Upper lobe of left lung (tissue), 6 donors: ENCODE results near the gene TPM1. TPM values are rescaled to one million over a fixed set of nuclear protein-coding genes. Genes with fewer than 3 reads are reported as not detected.
A peak's percentile ranks its signal among the peaks of the same experiment; 100 is the strongest.
"Not testable (repeated sequence)": the region's sequence is repeated elsewhere in the genome, so short reads cannot be mapped to it uniquely, and the experiment has no call there.

Source experiments
- ATAC-seq, 2 donors: fragments of 200-7000 bp; cut with Tn5 transposase; one replicate each; pipeline ENCODE4 v1.9.1; 2022; ENCODE audit warnings: mild to moderate bottlenecking in 2 of 2, moderate library complexity in 2 of 2; ENCODE audit not compliant: low FRiP score in 2 of 2
- DNase-seq, 2 donors: peaks; one replicate each; pipeline ENCODE4 v3.0.0-alpha.2; 2019 to 2020
- H3K27ac ChIP-seq, 4 donors: fragments of 200-600 bp; sonication (generic); one replicate each; pipeline ENCODE4 v1.5.1; 2016 to 2019
- H3K27me3 ChIP-seq, 4 donors: fragments of 200-600 bp; sonication (generic); one replicate each; pipeline ENCODE4 v1.5.1; 2017 to 2019
- H3K36me3 ChIP-seq, 4 donors: fragments of 200-600 bp; sonication (generic); one replicate each; pipeline ENCODE4 v1.5.1; 2016 to 2019
- H3K4me1 ChIP-seq, 4 donors: fragments of 200-600 bp; sonication (generic); one replicate each; pipeline ENCODE4 v1.5.1; 2018 to 2019
- H3K4me3 ChIP-seq, 4 donors: fragments of 200-600 bp; sonication (generic); one replicate each; pipeline ENCODE4 v1.5.1; 2017 to 2019; ENCODE audit warnings: mild to moderate bottlenecking in 2 of 4, moderate library complexity in 1 of 4
- H3K9me3 ChIP-seq, 4 donors: fragments of 200-600 bp; sonication (generic); one replicate each; pipeline ENCODE4 v1.5.1; 2018 to 2019
- EP300 ChIP-seq, 4 donors: sonication (generic); formaldehyde crosslinking; IDR thresholded peaks; one replicate each; pipeline ENCODE4 v1.5.1; 2017; ENCODE audit warnings: antibody characterized with exemption in 4 of 4, control low read depth in 2 of 4
- POLR2A ChIP-seq, 4 donors: fragments of 450-650 bp; IDR thresholded peaks; one replicate each; pipeline ENCODE4 v1.5.1; 2016 to 2017; ENCODE audit warnings: antibody characterized with exemption in 4 of 4, mild to moderate bottlenecking in 2 of 4
- POLR2AphosphoS5 ChIP-seq, 2 donors: sonication (generic); formaldehyde crosslinking; IDR thresholded peaks; one replicate each; pipeline ENCODE4 v1.5.1; 2017; ENCODE audit warnings: antibody characterized with exemption in 2 of 2
- WGBS, 2 donors: methylation state at CpG; one replicate each; pipeline ENCODE4 v1.1.5; 2017 to 2018; 5-methylcytosine and 5-hydroxymethylcytosine counted together
- total RNA-seq, 6 donors: library from RNA; depleted of rRNA in 4 of 6; stranded (reverse); fragments of >200 nt in 4 of 6; gene quantifications; one replicate each; pipeline versions ENCODE4 v1.1.0 to v1.2.1, GENCODE V29; 2016 to 2021
- TF ChIP-seq, protein P1 (sequence below), 6 experiments: fragments of 450-650 bp in 4 of 6; fragments of 200-600 bp in 2 of 6; sonication (generic) in 2 of 6; IDR thresholded peaks; one replicate each; pipeline ENCODE4 v1.5.1; 2016 to 2019; ENCODE audit warnings: antibody characterized with exemption in 6 of 6
- donor health status: DM: no; HTN: no; CAD: no; lungs with moderate emphysema.
- donor health status: DM: no; HTN: yes; CAD: no; lungs with severe emphysema.

Gene TPM1
- total RNA-seq, 6 donors from 2014 or later, result 144 to 343 (median 254) TPM

DNA sequence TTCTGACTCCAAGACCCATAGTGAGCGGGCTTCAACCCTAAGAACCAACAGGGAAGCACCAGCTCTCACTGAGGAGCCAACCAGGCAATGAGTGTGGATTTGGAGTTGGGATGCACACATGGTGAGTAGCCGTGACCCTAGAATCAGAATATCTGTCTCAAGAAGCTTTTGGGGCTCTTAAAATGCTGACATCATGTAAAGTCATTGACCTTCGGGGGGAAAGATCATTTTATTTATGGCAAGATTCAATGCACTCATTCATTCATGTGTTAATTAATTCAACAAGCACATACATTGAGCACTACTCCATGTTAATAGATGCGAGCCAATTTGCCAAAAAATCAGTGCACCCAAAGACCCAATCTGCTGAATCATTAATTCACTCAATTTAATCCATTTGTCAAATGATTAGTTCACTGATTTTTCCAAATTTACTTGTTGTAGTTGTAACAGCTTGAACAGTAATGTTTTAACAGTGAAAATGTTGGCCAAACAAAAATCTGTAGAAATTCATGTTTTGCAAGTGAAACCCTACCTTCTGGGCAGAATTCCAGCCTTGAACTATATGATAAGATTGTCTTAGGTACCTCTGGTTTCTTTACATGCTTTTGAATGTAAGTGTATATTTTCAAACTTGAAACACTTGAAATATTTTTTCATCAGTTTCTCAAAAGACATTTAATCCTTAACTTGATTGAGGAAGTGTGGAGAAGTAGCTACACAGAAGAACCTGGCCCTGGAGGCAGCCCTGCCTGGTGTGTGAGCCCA is 49.3 kb downstream of the TPM1 start:
- no peaks in the 10 kb centered on the region for H3K9me3 ChIP-seq
- DNase-seq (no peak), ATAC-seq (no peak)
- H3K27me3 ChIP-seq, result no peaks in the 10 kb centered on the region
- no peak overlapping the region for H3K4me3 ChIP-seq
- 65 to 71% methylated on average over 4 of the region's 4 CpGs for WGBS, 2 donors
- H3K4me1 ChIP-seq, result peaks cover 3 to 33% (median 12%) of the 10 kb centered on the region in 4 donors
- H3K36me3 ChIP-seq, result no peaks in the 10 kb centered on the region
- no peak overlapping the region for H3K27ac ChIP-seq
- no peak for TF ChIP-seq POLR2A (IDR thresholded peaks at IDR 0.05)
- TF ChIP-seq EP300 (IDR thresholded peaks at IDR 0.05), result no peak
- TF ChIP-seq, protein P1, sequence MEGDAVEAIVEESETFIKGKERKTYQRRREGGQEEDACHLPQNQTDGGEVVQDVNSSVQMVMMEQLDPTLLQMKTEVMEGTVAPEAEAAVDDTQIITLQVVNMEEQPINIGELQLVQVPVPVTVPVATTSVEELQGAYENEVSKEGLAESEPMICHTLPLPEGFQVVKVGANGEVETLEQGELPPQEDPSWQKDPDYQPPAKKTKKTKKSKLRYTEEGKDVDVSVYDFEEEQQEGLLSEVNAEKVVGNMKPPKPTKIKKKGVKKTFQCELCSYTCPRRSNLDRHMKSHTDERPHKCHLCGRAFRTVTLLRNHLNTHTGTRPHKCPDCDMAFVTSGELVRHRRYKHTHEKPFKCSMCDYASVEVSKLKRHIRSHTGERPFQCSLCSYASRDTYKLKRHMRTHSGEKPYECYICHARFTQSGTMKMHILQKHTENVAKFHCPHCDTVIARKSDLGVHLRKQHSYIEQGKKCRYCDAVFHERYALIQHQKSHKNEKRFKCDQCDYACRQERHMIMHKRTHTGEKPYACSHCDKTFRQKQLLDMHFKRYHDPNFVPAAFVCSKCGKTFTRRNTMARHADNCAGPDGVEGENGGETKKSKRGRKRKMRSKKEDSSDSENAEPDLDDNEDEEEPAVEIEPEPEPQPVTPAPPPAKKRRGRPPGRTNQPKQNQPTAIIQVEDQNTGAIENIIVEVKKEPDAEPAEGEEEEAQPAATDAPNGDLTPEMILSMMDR (IDR thresholded peaks at IDR 0.05), result no peak
- TF ChIP-seq POLR2AphosphoS5 (IDR thresholded peaks at IDR 0.05), result no peak

DNA sequence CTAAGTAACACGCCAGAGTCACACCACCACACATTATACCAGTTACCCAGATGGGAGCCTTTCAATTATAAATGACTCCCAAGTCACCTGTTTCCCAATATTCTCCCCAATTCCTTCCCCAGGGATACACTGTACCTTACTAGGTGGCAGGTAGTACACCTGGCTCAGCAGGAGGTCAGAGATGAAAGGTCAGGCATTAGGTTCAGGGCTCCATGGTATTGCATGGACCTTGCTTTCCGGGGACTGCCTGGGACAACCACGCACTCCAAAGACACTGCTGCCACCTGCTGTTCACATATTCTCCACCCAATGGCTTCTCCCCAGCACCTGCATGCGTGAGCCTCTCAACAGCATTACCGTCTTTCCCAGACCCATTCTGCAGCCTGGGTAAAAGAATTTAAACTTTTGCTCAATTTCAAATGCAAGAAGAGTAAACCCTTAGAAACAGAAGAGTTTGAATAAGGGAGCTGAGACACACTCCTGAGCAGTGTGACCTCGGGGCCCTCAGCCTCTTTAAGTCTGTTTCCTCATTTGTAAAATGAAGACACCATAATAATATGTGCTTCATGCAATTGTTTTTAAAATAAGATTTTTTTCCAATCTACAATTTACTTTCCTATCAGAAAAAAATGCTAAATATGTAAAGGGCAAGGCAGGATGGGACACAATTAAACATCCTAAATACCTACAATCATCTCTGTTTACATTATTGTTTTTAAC is 51.1 kb downstream of the TPM1 start:
- ATAC-seq (peak; percentile 91 to 92), DNase-seq (peak in 1 of 2 donors; percentile 88)
- H3K4me3 ChIP-seq, result no peak overlapping the region
- H3K36me3 ChIP-seq, result no peaks in the 10 kb centered on the region
- 25 to 26% methylated on average over 5 to 6 of the region's 6 CpGs for WGBS, 2 donors
- peaks cover 0 to 27% (median 11%) of the 10 kb centered on the region in 4 donors for H3K4me1 ChIP-seq
- H3K27me3 ChIP-seq, result no peaks in the 10 kb centered on the region
- TF ChIP-seq, protein P1 (IDR thresholded peaks at IDR 0.05), result peak; percentile 74 to 89 (median 85)
- TF ChIP-seq EP300 (IDR thresholded peaks at IDR 0.05) (no peak), POLR2A (IDR thresholded peaks at IDR 0.05) (no peak), POLR2AphosphoS5 (IDR thresholded peaks at IDR 0.05) (no peak)
- H3K27ac ChIP-seq, result no peak overlapping the region
- no peaks in the 10 kb centered on the region for H3K9me3 ChIP-seq

DNA sequence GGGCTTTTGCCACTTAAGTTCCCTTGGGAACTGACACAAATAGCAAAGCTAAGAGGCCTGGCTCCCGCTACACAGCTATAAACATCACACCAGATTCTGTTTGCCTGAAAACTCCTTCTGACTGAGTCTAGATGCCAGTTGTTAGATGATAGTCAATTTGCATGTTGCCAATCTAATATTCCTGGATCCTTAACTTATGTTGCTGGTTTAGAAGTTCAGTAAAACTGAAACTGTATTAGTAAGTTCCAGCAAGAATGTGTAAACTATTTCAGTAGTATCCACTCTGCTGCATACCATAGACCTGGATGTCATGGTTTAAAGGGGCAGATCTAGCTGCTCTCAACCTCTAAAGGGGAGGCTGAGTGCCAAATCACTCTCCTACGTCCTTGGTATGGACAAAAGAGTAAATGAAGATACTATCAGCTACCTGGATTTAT is 52.0 kb downstream of the TPM1 start:
- no peak for ATAC-seq

DNA sequence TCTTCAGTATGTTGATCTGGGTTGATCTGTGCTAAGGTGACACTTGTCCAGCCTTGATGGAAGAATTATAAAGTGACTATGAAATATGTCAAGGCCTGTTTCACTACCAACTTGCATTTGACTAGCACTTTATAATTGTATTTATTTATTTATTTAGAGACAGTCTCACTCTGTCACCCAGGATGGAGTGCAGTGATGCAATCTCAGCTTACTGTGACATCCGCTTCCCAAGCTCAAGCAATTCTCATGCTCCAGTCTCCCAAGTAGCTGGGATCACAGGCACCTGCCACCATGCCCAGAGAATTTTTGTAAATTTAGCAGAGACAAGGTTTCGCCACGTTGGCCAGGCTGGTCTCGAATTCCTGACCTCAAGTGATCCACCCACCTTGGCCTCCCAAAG is 53.6 kb downstream of the TPM1 start:
- 97 to 98% methylated on average over 4 of the region's 4 CpGs for WGBS, 2 donors
- Histone ChIP-seq H3K4me3 (no peak overlapping the region), H3K27ac (no peak overlapping the region), H3K4me1 (peaks cover 0 to 8% (median 0%) of the 10 kb centered on the region in 4 donors), H3K27me3 (no peaks in the 10 kb centered on the region), H3K9me3 (no peaks in the 10 kb centered on the region), H3K36me3 (no peaks in the 10 kb centered on the region)
- ATAC-seq (no peak), DNase-seq (no peak)
- TF ChIP-seq POLR2A (IDR thresholded peaks at IDR 0.05) (no peak), POLR2AphosphoS5 (IDR thresholded peaks at IDR 0.05) (no peak), EP300 (IDR thresholded peaks at IDR 0.05) (no peak)

More for the DNA sequence above, 52.0 kb downstream of the TPM1 start:
- Histone ChIP-seq H3K27me3 (no peaks in the 10 kb centered on the region), H3K36me3 (no peaks in the 10 kb centered on the region), H3K4me1 (peaks cover 0 to 18% (median 3%) of the 10 kb centered on the region in 4 donors), H3K9me3 (no peaks in the 10 kb centered on the region), H3K4me3 (no peak overlapping the region), H3K27ac (peak overlapping the region in 1 of 4 donors; percentile 9)
- 66 to 69% methylated on average over 2 of the region's 2 CpGs for WGBS, 2 donors
- no peak for DNase-seq
- TF ChIP-seq EP300 (IDR thresholded peaks at IDR 0.05) (no peak), POLR2A (IDR thresholded peaks at IDR 0.05) (no peak), POLR2AphosphoS5 (IDR thresholded peaks at IDR 0.05) (no peak)

DNA sequence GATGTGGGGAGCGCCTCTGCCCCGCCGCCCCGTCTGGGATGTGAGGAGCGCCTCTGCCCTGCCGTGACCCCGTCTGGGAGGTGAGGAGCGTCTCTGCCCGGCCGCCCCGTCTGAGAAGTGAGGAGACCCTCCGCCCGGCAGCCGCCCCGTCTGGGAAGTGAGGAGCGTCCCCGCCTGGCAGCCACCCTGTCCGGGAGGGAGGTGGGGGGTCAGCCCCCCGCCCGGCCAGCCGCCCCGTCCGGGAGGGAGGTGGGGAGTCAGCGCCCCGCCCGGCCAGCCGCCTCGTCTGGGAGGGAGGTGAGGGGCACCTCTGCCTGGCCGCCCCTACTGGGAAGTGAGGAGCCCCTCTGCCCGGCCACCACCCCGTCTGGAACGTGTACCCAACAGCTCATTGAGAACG is 56.4 kb downstream of the TPM1 start:
- not testable (repeated sequence) for H3K27ac ChIP-seq, H3K4me1 ChIP-seq, H3K27me3 ChIP-seq, H3K9me3 ChIP-seq, H3K36me3 ChIP-seq, H3K4me3 ChIP-seq, ATAC-seq
- WGBS, 2 donors, result 73 to 92% methylated on average over 4 to 6 of the region's 33 CpGs
- peak in 1 of 2 donors; percentile 75 for DNase-seq

DNA sequence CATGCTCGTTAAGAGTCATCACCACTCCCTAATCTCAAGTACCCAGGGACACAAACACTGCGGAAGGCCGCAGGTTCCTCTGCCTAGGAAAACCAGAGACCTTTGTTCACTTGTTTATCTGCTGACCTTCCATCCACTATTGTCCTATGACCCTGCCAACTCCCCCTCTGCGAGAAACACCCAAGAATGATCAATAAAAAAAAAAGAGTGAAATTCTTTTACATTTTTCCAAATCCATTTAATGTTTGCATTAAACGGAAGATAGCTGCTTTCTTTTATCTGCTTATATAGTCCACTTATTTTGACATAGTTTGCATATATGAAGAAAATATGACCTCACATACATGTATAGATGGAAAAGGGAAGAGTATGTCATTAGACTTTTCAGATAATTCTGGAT is 57.0 kb downstream of the TPM1 start:
- not testable (repeated sequence) for H3K27me3 ChIP-seq, DNase-seq, H3K36me3 ChIP-seq, H3K4me3 ChIP-seq, H3K4me1 ChIP-seq, H3K9me3 ChIP-seq, ATAC-seq, H3K27ac ChIP-seq
- 82 to 92% methylated on average over 4 of the region's 5 CpGs for WGBS, 2 donors
